AG09309 (cell line): Measurements from ENCODE around the gene RCBTB2.
"Not testable (repeated sequence)": the region's sequence is repeated elsewhere in the genome, so short reads cannot be mapped to it uniquely, and the experiment has no call there.

ENCODE experiments used
- DNase-seq: peaks from one replicate; pipeline ENCODE4 v3.0.0-alpha.2; 2010; ENCODE audit warnings: low read depth
- H3K4me3 ChIP-seq: 2 replicates; pipeline ENCODE4 v1.5.1; 2011; ENCODE audit warnings: mild to moderate bottlenecking, low read depth, low read length, moderate library complexity; ENCODE audit not compliant: control insufficient read depth
- TF ChIP-seq, protein P1 (sequence below): IDR thresholded peaks from 2 replicates; pipeline ENCODE4 v1.5.1; 2011; ENCODE audit warnings: mild to moderate bottlenecking, low read depth, low read length, inconsistent platforms; ENCODE audit not compliant: insufficient read depth, control insufficient read depth; ENCODE audit errors: missing control alignments

The RCBTB2 gene

DNA sequence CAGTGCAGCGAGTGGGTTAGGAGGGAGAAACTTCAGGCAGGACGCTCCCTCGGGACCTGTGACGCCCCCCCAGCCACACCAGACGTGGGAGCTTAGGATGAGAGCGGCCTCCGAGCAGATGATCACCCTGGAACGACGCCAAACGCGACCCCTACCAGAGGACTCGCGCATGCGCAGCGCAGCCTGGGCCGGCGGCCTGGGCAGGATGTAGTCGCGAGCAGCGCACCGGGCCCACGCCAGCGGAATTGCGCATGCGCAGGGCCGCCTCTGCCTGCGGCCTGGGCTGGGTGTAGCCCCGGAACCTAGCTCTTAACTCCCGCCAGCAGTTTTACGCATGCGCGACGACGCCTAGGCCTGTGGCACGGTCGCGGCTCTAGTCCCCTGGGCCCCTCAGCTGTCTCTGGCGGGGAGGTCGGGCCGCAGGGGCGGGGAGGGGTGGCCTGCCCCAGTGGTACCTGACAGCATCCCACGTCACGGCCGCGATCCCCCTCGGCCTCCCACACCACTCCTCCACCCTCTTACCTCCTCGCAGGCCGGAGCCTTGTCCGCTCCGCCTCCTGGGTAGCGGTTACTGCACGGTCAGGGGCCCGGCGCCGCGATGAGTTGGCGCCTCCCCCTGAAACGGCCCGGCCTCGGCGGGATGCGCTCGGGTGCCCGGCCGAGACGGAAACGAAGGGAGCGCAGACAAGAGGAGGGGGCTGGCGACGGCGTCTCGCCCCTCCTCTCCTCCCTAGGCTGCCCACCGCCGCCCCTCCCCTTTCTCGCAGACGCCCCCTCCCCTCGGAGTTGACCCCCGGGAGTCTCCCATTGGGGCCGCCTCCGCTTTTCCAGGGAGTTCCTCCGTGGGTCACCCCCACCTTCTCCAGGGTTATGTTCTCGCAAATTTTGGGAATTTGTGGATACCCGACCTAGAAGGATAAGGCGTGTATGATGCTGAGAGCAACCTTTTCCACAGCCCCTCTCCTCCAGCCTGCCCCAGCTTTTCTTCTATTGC lies at the start of gene RCBTB2:
Gene RCBTB2 (minus strand): TSS at position 575 of the 994 bp plus-strand sequence. CDS start 11,141 bp downstream, outside the sequence.
- DNase-seq: peak; percentile 87
- H3K4me3 ChIP-seq: peak within 1 kb of the TSS; percentile 52
- TF ChIP-seq, protein P1, sequence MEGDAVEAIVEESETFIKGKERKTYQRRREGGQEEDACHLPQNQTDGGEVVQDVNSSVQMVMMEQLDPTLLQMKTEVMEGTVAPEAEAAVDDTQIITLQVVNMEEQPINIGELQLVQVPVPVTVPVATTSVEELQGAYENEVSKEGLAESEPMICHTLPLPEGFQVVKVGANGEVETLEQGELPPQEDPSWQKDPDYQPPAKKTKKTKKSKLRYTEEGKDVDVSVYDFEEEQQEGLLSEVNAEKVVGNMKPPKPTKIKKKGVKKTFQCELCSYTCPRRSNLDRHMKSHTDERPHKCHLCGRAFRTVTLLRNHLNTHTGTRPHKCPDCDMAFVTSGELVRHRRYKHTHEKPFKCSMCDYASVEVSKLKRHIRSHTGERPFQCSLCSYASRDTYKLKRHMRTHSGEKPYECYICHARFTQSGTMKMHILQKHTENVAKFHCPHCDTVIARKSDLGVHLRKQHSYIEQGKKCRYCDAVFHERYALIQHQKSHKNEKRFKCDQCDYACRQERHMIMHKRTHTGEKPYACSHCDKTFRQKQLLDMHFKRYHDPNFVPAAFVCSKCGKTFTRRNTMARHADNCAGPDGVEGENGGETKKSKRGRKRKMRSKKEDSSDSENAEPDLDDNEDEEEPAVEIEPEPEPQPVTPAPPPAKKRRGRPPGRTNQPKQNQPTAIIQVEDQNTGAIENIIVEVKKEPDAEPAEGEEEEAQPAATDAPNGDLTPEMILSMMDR: no peak

DNA sequence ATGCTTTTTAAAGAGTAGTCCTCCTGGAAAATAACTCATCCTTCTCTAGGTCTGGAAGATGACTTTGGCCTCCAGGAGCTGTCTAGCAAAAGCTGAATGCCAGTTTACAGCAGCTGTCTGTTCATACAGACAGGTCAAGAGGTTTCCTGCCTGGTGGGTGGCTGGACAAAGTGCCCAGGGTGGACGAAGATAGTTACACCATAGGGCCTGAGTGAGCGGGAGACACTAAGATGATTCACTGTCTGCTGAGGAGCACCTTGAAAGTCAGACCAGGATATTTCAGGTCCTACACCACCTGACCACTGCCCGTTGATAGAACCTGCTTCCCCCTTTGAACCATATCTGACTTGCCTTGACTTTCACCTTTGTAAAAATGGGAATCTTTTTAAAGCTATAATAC lies 49.2 kb upstream of the RCBTB2 start:
- no peak for DNase-seq
- no peak overlapping the region for H3K4me3 ChIP-seq
- TF ChIP-seq, protein P1: no peak

DNA sequence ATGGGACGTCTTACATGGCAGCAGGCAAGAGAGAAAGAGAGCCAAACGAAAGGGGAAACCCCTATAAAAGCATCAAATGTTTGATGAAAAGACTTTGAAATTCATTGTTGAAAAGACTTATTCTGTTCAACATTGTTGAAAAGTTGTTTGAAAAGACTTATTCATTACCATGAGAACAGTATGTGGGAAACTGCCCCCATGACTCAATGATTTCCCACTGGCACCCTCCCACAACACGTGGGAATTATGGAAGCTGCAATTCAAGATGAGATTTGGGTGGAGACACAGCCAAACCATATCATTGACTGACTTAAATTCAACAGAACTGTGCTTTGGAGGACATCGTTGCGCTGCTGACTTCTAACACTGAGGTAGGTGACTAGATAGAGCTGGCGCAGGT lies 48.0 kb upstream of the RCBTB2 start:
- no peak for DNase-seq
- TF ChIP-seq, protein P1: no peak
- no peak overlapping the region for H3K4me3 ChIP-seq

DNA sequence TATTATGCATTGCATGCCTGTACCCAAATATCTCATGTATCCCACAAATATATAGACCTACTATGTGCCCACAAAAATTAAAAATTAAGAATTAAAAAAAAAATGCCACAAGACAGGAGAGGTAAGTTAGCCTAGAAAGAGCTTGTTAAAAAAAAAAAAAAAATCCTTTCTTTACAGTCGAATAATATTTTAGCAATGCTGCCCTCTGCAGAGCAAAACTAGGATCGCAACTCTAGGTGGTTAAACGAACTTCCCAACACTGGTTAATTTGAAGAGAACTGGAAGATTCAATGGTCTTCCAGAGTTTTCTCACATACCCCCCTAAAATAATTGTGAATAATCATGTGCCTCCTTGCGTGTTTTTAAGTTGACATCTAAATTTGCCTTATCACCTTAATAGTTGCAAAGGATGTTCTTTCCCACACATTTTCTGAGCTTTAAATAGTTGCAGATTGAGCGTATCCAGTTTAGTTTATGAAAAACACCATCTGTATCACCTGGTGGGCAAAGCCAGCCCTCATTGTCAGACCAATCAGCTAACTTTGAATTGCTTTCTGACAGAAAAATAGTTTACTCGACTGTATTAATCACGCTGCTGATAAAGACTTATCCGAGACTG lies 47.4 kb upstream of the RCBTB2 start:
- TF ChIP-seq, protein P1: peak; percentile 66
- DNase-seq: no peak
- no peak overlapping the region for H3K4me3 ChIP-seq

DNA sequence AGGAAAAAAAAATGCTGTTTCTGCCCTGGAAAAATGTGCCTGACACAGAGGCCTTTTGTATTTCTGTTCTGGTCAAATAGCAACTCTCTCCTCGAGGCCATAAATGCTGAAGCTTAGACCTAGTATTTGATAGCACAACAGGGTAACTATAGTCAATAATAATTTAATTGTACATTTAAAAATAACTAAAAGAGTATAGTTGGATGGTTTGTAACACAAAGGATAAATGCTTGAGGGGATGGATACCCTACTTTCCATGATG lies 47.0 kb upstream of the RCBTB2 start:
- not testable (repeated sequence) for H3K4me3 ChIP-seq, DNase-seq

DNA sequence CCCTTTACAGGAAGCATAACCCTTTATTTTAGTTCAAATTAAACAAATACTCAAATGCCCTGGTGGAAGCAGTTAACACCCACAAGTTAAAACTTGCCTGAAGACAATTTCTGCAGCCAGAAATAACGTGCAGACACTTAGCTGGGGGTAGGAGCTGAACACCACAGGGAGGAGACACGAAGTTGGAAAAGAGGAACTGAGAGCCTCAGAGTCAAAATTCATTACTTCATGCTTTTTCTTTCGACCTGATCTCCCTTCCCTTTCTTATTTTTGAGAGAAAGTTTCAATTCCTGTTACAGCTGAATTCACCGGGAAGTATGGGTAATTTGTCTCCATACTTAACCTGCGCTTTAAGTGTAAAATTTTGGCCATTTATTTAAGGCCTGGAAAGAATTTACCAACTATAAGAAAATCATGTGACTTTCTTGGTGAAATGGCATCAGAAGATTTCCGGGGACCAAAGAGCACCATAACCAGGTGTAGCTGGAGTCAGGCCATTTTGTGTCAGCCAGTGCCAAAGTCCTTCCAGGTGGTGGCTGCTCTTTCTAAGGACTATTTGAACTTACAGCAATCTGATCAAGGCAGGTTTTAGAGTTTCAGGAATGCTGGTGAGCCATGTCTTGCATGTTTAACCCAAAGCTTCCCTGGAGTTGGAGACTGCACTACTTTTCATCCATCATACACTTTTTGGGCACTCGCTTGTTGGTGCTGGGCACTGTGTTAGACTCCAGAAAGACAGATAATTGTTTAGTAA lies 46.5 kb upstream of the RCBTB2 start:
- H3K4me3 ChIP-seq: no peak overlapping the region
- no peak for DNase-seq
- TF ChIP-seq, protein P1: no peak
